ENCODE data around the gene DGUOK. TPM values are rescaled to one million over a fixed set of nuclear protein-coding genes. Genes with fewer than 3 reads are reported as not detected.

DGUOK gene
- total and polyA plus RNA-seq, 2 of the 4 experiments (the other 2 are of a cell fraction): 66.3 to 111 TPM

DNA sequence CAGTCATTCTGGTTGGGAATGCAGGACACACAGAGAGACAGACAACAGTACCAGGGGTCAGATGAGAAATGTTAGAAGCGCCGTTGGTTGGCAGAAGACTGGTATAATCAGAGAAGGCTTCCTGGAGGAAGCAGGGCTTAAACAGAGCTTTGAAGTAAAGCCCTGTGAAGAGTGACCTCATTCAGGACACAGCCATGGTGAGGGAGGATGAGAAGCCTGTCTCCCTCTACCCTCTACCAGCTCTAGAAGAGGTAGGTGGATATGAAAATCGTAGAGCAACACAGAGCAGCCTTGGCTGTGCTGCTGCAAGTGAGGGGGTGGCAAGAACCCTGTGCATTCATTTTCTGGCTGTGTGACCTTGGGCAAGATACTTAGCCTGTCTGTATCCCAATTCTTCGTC lies 72.3 kb downstream of the DGUOK start:
- intact Hi-C loops (cut with micrococcal nuclease): no loop called here

More for the DNA sequence above, 72.3 kb downstream of the DGUOK start:
- no TSS peak for BruUV-seq (replicated peaks)
- Histone ChIP-seq H3K4me1 (ENCODE audit: control insufficient read depth, insufficient read depth, low read length) (peaks cover 23% of the 10 kb centered on the region), H4K91ac (ENCODE audit: insufficient read depth, low read depth, low read length) (no peak overlapping the region), H2AK9ac (replicated peaks; ENCODE audit: low read depth, low read length, poor library complexity) (no peak overlapping the region), H3K9ac (ENCODE audit: low read depth, low read length) (no peak overlapping the region), H2BK20ac (ENCODE audit: low read depth, low read length) (no peak overlapping the region), H3K79me1 (ENCODE audit: low read depth in 1 of 2, low read length in 2 of 2) (peaks cover 31 to 89% of the 10 kb centered on the region in 2 experiments), H3K56ac (ENCODE audit: extremely low read depth, insufficient read depth, low read length) (no peak overlapping the region), H4K8ac (ENCODE audit: low read depth in 2 of 2, low read length in 2 of 2) (no peak overlapping the region), H3K27ac (ENCODE audit: insufficient read depth, low read length) (no peak overlapping the region), H3K14ac (replicated peaks; ENCODE audit: low read depth, low read length) (no peak overlapping the region), H2BK15ac (ENCODE audit: low read depth, low read length) (no peak overlapping the region), H4K20me1 (ENCODE audit: insufficient read depth, low read length) (peaks cover 75% of the 10 kb centered on the region), H3K27me3 (ENCODE audit: control insufficient read depth, insufficient read depth, low read length) (no peaks in the 10 kb centered on the region), H3K23ac (ENCODE audit: low read depth, low read length) (no peak overlapping the region), H3K4ac (ENCODE audit: low read depth, low read length) (no peak overlapping the region), H2BK5ac (ENCODE audit: low read depth, low read length, poor library complexity, severe bottlenecking) (no peak overlapping the region), H2AK5ac (ENCODE audit: low read depth, low read length) (no peak overlapping the region), H3K18ac (ENCODE audit: low read depth, low read length) (no peak overlapping the region), H2BK120ac (ENCODE audit: low read depth, low read length) (no peak overlapping the region), H4K5ac (ENCODE audit: low read depth, low read length) (no peak overlapping the region), H3K9me1 (ENCODE audit: insufficient read depth, low read length) (peaks cover 23% of the 10 kb centered on the region), H3K4me3 (ENCODE audit: insufficient read depth, low read depth, low read length) (no peak overlapping the region), H3K9me3 (ENCODE audit: control insufficient read depth, insufficient read depth, low read length) (no peaks in the 10 kb centered on the region), H2AFZ (replicated peaks; ENCODE audit: low read length, poor library complexity) (no peak overlapping the region), H3K36me3 (ENCODE audit: control insufficient read depth, insufficient read depth, low read length) (no peaks in the 10 kb centered on the region), H3K4me2 (ENCODE audit: low read depth, low read length) (no peak overlapping the region)
- in situ Hi-C loops (cut with MboI; ENCODE audit: low sequenced_read_pairs): no loop called here
- ATAC-seq (ENCODE audit: low read depth): no peak
- no peak for TF ChIP-seq CEBPB (IDR thresholded peaks at IDR 0.05; ENCODE audit: low read depth, low read length)
- TF ChIP-seq BHLHE40 (IDR thresholded peaks at IDR 0.05; ENCODE audit: low read depth, low read length): no peak
- no peak for TF ChIP-seq MXI1 (IDR thresholded peaks at IDR 0.05; ENCODE audit: borderline replicate concordance, low read depth, low read length)
- no peak for DNase-seq
- dilution Hi-C loops (cut with HindIII; ENCODE audit: low sequenced_read_pairs, unreplicated experiment): no loop called here
- 80% methylated on average over 2 of the region's 4 CpGs; no CpG with 5 or more reads in 1 of the 2 experiments for WGBS, 2 experiments (ENCODE audit: extremely low coverage in 2 of 2, insufficient read length in 1 of 2)
- ChIA-PET CTCF (no interaction called here), POLR2A (ENCODE audit: unreplicated experiment) (no interaction called here)

All from IMR-90 (cell line).